Lung microvascular endothelial cell (primary cell): ENCODE results near the gene NIM1K. TPM values are rescaled to one million over a fixed set of nuclear protein-coding genes. Genes with fewer than 3 reads are reported as not detected.
"Not testable (repeated sequence)": the region's sequence is repeated elsewhere in the genome, so short reads cannot be mapped to it uniquely, and the experiment has no call there.

Experiments
- DNase-seq, 2 donors: peaks; one replicate each; pipeline versions ENCODE4 v3.0.0 to v3.0.0-alpha.2; 2010; ENCODE audit warnings: low read depth in 2 of 2
- total RNA-seq: library from RNA; depleted of rRNA; stranded (reverse); fragments of >200 nt; gene quantifications from 2 replicates; pipeline ENCODE4 v1.2.1, GENCODE V29; 2014

The NIM1K gene
- total RNA-seq, 1 donor from 2014 or later: not detected

GRCh38 chr5:43227655-43228054 is 35.6 kb downstream of the NIM1K start:
- peak; percentile 62 to 72 for DNase-seq

GRCh38 chr5:43230707-43231106 is 38.7 kb downstream of the NIM1K start:
- no peak for DNase-seq

- DNase-seq: peak; percentile 12 to 28
Observed at GRCh38 chr5:43231977-43232376, 40.0 kb downstream of the NIM1K start.

- no peak for DNase-seq
Observed at GRCh38 chr5:43232943-43233833, 41.2 kb downstream of the NIM1K start.

GRCh38 chr5:43233946-43234345 is 41.9 kb downstream of the NIM1K start:
- DNase-seq: no peak

GRCh38 chr5:43236653-43237355 is 44.8 kb downstream of the NIM1K start:
- DNase-seq: no peak

GRCh38 chr5:43242196-43242595 is 50.2 kb downstream of the NIM1K start:
- DNase-seq: no peak

- no peak for DNase-seq
Observed at GRCh38 chr5:43243270-43243669, 51.2 kb downstream of the NIM1K start.

- no peak for DNase-seq
Observed at GRCh38 chr5:43244823-43245565, 53.0 kb downstream of the NIM1K start.

GRCh38 chr5:43245724-43246385 is 53.8 kb downstream of the NIM1K start:
- DNase-seq: no peak

- DNase-seq: no peak
Observed at GRCh38 chr5:43251754-43252153, 59.7 kb downstream of the NIM1K start.

GRCh38 chr5:43255704-43256103 is 63.7 kb downstream of the NIM1K start:
- no peak for DNase-seq

- DNase-seq: no peak
Observed at GRCh38 chr5:43256261-43256966, 64.4 kb downstream of the NIM1K start.

GRCh38 chr5:43258116-43258515 is 66.1 kb downstream of the NIM1K start:
- DNase-seq: no peak

- not testable (repeated sequence) for DNase-seq
Observed at GRCh38 chr5:43262269-43262668, 70.2 kb downstream of the NIM1K start.

GRCh38 chr5:43268188-43268820 is 76.3 kb downstream of the NIM1K start:
- DNase-seq: no peak

GRCh38 chr5:43270645-43271044 is 78.6 kb downstream of the NIM1K start:
- DNase-seq: no peak

- no peak for DNase-seq
Observed at GRCh38 chr5:43273552-43273951, 81.5 kb downstream of the NIM1K start.

- no peak for DNase-seq
Observed at GRCh38 chr5:43274435-43275114, 82.5 kb downstream of the NIM1K start.

- DNase-seq: no peak
Observed at GRCh38 chr5:43275391-43275790, 83.4 kb downstream of the NIM1K start.
